MM.1S (cell line): Measurements from ENCODE around the gene AUTS2.

Experiments
- DNase-seq: peaks from one replicate; pipeline ENCODE4 v3.0.0-alpha.2; 2015
- H2AFZ ChIP-seq: fragments of 300-600 bp; sonication (generic); 2 replicates; pipeline ENCODE4 v1.6.0; 2016; ENCODE audit warnings: antibody characterized with exemption, low read length
- H3F3A ChIP-seq: fragments of 300-600 bp; sonication (generic); 2 replicates; pipeline ENCODE4 v1.6.1; 2016; ENCODE audit warnings: mild to moderate bottlenecking, antibody characterized with exemption, low read length, moderate library complexity, mixed read lengths; ENCODE audit not compliant: insufficient read depth
- H3K27ac ChIP-seq: fragments of 300-600 bp; sonication (generic); 2 replicates; pipeline ENCODE4 v1.5.1; 2016; ENCODE audit warnings: mild to moderate bottlenecking, low read length
- H3K27me3 ChIP-seq: fragments of 300-600 bp; sonication (generic); replicated peaks from 2 replicates; pipeline ENCODE4 v1.6.0; 2016; ENCODE audit warnings: low read length; ENCODE audit not compliant: insufficient read depth
- H3K36me3 ChIP-seq: fragments of 300-600 bp; sonication (generic); replicated peaks from 2 replicates; pipeline ENCODE4 v1.6.1; 2016; ENCODE audit warnings: mild to moderate bottlenecking, low read length, mixed read lengths; ENCODE audit not compliant: insufficient read depth
- H3K4me1 ChIP-seq: fragments of 300-600 bp; sonication (generic); 2 replicates; pipeline ENCODE4 v1.6.1; 2016; ENCODE audit warnings: low read length, mixed read lengths
- H3K4me2 ChIP-seq: fragments of 300-600 bp; sonication (generic); 2 replicates; pipeline ENCODE4 v1.6.0; 2016; ENCODE audit warnings: low read depth, low read length
- H3K4me3 ChIP-seq: fragments of 300-600 bp; sonication (generic); 2 replicates; pipeline ENCODE4 v1.5.1; 2016; ENCODE audit warnings: low read length, mixed read lengths
- H3K79me2 ChIP-seq: fragments of 300-600 bp; sonication (generic); 2 replicates; pipeline ENCODE4 v1.6.1; 2016; ENCODE audit warnings: mixed run types, low read length, mixed read lengths
- H3K9ac ChIP-seq: fragments of 300-600 bp; sonication (generic); 2 replicates; pipeline ENCODE4 v1.6.1; 2016; ENCODE audit warnings: low read length, mixed read lengths
- H3K9me2 ChIP-seq: fragments of 300-600 bp; sonication (generic); replicated peaks from 2 replicates; pipeline ENCODE4 v1.6.1; 2016; ENCODE audit warnings: mild to moderate bottlenecking, low read length, mixed read lengths; ENCODE audit not compliant: insufficient read depth
- H3K9me3 ChIP-seq: fragments of 300-600 bp; sonication (generic); replicated peaks from 2 replicates; pipeline ENCODE4 v1.6.1; 2016; ENCODE audit warnings: mild to moderate bottlenecking, low read length, mixed read lengths; ENCODE audit not compliant: insufficient read depth
- H4K20me1 ChIP-seq: fragments of 300-600 bp; sonication (generic); 2 replicates; pipeline ENCODE4 v1.6.1; 2016; ENCODE audit warnings: mild to moderate bottlenecking, low read length, moderate library complexity, mixed read lengths; ENCODE audit not compliant: insufficient read depth
- EZH2 ChIP-seq: fragments of 300-600 bp; sonication (generic); optimal IDR thresholded peaks from 2 replicates; pipeline ENCODE3; 2017; ENCODE audit warnings: low read depth, mild to moderate bottlenecking, antibody characterized with exemption, low read length, mixed read lengths
- EZH2phosphoT487 ChIP-seq: fragments of 300-600 bp; sonication (generic); IDR thresholded peaks from 2 replicates; pipeline ENCODE4 v1.6.1; 2018; ENCODE audit warnings: antibody characterized with exemption, low read length
- TF ChIP-seq, protein P1 (sequence below): fragments of 300-600 bp; sonication (generic); IDR thresholded peaks from 2 replicates; pipeline ENCODE4 v1.5.1; 2016; ENCODE audit warnings: antibody characterized with exemption, low read length, mixed read lengths

The AUTS2 gene

DNA sequence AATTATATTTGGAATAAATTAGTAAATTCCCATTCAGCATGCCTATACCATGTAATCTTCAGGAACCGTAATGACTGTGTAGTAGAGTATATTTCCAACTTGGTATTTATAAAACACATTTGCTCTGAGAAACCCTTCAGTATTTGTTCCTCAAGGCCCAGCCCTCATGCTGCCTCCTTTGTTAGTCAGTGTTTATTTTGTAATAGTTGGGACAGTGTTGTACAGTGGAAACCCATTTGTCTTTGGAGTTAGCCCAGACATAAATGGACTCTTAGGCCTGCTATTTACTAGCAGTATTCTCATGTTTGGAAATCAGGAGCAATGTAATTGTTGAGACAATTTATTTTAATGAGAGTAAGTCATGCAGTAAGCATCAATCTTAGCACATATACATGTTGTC lies 686.9 kb downstream of the AUTS2 start:
- Histone ChIP-seq H3K36me3 (no peaks in the 10 kb centered on the region), H3K9me2 (no peaks in the 10 kb centered on the region), H3K9me3 (no peaks in the 10 kb centered on the region), H3K9ac (no peak overlapping the region), H3K27ac (no peak overlapping the region), H2AFZ (no peak overlapping the region), H3K4me1 (no peaks in the 10 kb centered on the region), H3F3A (no peaks in the 10 kb centered on the region), H3K79me2 (no peaks in the 10 kb centered on the region), H4K20me1 (no peaks in the 10 kb centered on the region), H3K4me2 (no peak overlapping the region), H3K27me3 (no peaks in the 10 kb centered on the region), H3K4me3 (no peak overlapping the region)
- no peak for DNase-seq
- TF ChIP-seq EZH2 = no peak
- TF ChIP-seq, protein P1, sequence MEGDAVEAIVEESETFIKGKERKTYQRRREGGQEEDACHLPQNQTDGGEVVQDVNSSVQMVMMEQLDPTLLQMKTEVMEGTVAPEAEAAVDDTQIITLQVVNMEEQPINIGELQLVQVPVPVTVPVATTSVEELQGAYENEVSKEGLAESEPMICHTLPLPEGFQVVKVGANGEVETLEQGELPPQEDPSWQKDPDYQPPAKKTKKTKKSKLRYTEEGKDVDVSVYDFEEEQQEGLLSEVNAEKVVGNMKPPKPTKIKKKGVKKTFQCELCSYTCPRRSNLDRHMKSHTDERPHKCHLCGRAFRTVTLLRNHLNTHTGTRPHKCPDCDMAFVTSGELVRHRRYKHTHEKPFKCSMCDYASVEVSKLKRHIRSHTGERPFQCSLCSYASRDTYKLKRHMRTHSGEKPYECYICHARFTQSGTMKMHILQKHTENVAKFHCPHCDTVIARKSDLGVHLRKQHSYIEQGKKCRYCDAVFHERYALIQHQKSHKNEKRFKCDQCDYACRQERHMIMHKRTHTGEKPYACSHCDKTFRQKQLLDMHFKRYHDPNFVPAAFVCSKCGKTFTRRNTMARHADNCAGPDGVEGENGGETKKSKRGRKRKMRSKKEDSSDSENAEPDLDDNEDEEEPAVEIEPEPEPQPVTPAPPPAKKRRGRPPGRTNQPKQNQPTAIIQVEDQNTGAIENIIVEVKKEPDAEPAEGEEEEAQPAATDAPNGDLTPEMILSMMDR = no peak
- TF ChIP-seq EZH2phosphoT487 = no peak

DNA sequence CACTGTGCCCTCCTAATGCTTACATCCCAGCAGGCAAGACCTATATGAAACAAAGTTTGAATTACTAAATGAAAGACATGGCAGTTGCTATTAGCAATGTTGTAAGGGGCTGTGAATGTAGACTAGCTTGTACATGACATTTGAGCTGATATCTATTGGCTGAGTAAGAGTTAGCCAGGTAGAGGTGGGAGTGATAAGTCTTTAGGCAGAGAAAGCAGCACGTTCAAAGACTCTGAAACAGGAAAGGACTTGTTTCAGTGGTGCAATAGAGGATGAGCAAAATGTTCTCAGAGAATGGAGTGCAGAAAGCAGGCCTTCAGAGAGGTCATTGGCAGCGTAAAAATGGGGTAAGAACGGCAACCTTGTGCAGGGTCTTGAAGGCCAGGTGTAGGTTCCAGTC lies 687.6 kb downstream of the AUTS2 start:
- no peaks in the 10 kb centered on the region for H3K79me2 ChIP-seq
- no peak overlapping the region for H3K4me2 ChIP-seq
- no peak overlapping the region for H3K9ac ChIP-seq
- no peaks in the 10 kb centered on the region for H3K9me3 ChIP-seq
- H3K9me2 ChIP-seq = no peaks in the 10 kb centered on the region
- H2AFZ ChIP-seq = no peak overlapping the region
- H3K27ac ChIP-seq = no peak overlapping the region
- no peaks in the 10 kb centered on the region for H4K20me1 ChIP-seq
- DNase-seq = no peak
- H3K4me3 ChIP-seq = no peak overlapping the region
- no peak for TF ChIP-seq EZH2
- no peak for TF ChIP-seq EZH2phosphoT487
- TF ChIP-seq, protein P1 = no peak
- no peaks in the 10 kb centered on the region for H3K4me1 ChIP-seq
- H3F3A ChIP-seq = no peaks in the 10 kb centered on the region
- H3K27me3 ChIP-seq = no peaks in the 10 kb centered on the region
- H3K36me3 ChIP-seq = no peaks in the 10 kb centered on the region

DNA sequence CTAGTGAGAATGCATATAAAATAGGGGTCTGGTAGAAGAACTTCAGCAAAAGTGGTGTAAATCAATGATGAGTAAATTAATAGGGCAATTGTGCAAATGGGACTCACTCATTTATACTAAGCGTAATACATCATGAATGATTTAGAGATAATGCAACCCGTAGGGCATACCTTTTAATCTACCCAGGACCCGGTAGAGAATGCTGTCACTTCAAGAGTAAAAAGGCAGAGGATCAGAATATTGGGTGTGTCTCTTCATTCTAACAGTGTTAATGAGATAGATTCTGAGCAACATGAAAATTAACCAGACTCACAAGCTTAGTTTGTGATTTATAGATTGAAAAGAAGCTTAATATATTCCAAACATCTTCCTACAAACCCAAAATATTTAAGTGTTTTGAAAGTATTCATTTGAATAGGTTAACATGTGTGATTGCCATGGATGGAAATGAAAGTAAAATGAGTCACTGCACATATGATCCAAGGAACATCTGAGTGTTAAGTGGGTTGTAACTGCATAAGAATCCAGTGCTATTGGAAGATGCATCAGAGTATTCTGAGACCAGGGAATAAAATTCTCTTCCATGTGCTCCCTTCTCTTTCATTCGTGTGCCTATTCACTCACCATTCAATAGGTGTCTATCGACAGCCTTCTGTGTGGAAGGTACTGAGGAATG lies 690.6 kb downstream of the AUTS2 start:
- Histone ChIP-seq H3K36me3 (no peaks in the 10 kb centered on the region), H3K79me2 (no peaks in the 10 kb centered on the region), H2AFZ (no peak overlapping the region), H3K4me2 (no peak overlapping the region), H4K20me1 (no peaks in the 10 kb centered on the region), H3K4me1 (no peaks in the 10 kb centered on the region), H3K9ac (no peak overlapping the region), H3F3A (no peaks in the 10 kb centered on the region), H3K4me3 (no peak overlapping the region), H3K27me3 (no peaks in the 10 kb centered on the region), H3K9me3 (no peaks in the 10 kb centered on the region), H3K9me2 (no peaks in the 10 kb centered on the region), H3K27ac (no peak overlapping the region)
- no peak for DNase-seq
- no peak for TF ChIP-seq EZH2
- TF ChIP-seq EZH2phosphoT487 = no peak
- TF ChIP-seq, protein P1 = no peak
